Glomerular endothelial cell (primary cell): ENCODE measurements around the gene TTBK1. TPM values are rescaled to one million over a fixed set of nuclear protein-coding genes. Genes with fewer than 3 reads are reported as not detected.

Experiments used
- DNase-seq: peaks from one replicate; pipeline ENCODE4 v3.0.0-alpha.2; 2011; ENCODE audit warnings: low read depth, low spot score; ENCODE audit errors: extremely low read depth
- total RNA-seq: library from RNA; depleted of rRNA; stranded (reverse); fragments of >200 nt; gene quantifications from 2 replicates; pipeline ENCODE4 v1.2.3, GENCODE V29; 2015

Gene TTBK1
- total RNA-seq, 1 donor from 2014 or later: 0.06 TPM

GRCh38 chr6:43222418-43223059 is 20.7 kb upstream of the TTBK1 start:
- no peak for DNase-seq

GRCh38 chr6:43223175-43223574 is 20.1 kb upstream of the TTBK1 start:
- DNase-seq: no peak

GRCh38 chr6:43226192-43226851 is 17.0 kb upstream of the TTBK1 start:
- DNase-seq: no peak

GRCh38 chr6:43228951-43229802 is 14.1 kb upstream of the TTBK1 start, which contains the start of gene DNPH1:
Gene DNPH1, minus strand, starts transcription at chr6:43229481. Its CDS starts 25 bp downstream, at chr6:43229456.
- DNase-seq: no peak

- no peak for DNase-seq
These were observed 13.3 kb upstream of the TTBK1 start for GRCh38 chr6:43229803-43230620.

GRCh38 chr6:43231053-43231452 is 12.2 kb upstream of the TTBK1 start:
- DNase-seq: no peak

GRCh38 chr6:43231735-43232450 is 11.4 kb upstream of the TTBK1 start:
- no peak for DNase-seq

- DNase-seq: no peak
These were observed 7.4 kb upstream of the TTBK1 start for GRCh38 chr6:43235841-43236240.

GRCh38 chr6:43239054-43239453 is 4.2 kb upstream of the TTBK1 start:
- DNase-seq: no peak

GRCh38 chr6:43240950-43241349 is 2.3 kb upstream of the TTBK1 start:
- DNase-seq: no peak

- no peak for DNase-seq
These were observed 1.8 kb upstream of the TTBK1 start for GRCh38 chr6:43241446-43241845.

GRCh38 chr6:43243664-43244321 is 512 bp downstream of the TTBK1 start:
- DNase-seq: no peak

- DNase-seq: no peak
These were observed 3.2 kb downstream of the TTBK1 start for GRCh38 chr6:43246301-43247113.

- no peak for DNase-seq
These were observed 4.1 kb downstream of the TTBK1 start for GRCh38 chr6:43247114-43247999.

- no peak for DNase-seq
These were observed 4.8 kb downstream of the TTBK1 start for GRCh38 chr6:43248101-43248500.

- no peak for DNase-seq
These were observed 5.5 kb downstream of the TTBK1 start for GRCh38 chr6:43248791-43249190.

- DNase-seq: no peak
These were observed 7.7 kb downstream of the TTBK1 start for GRCh38 chr6:43250992-43251373.

GRCh38 chr6:43253401-43253800 is 10.1 kb downstream of the TTBK1 start:
- no peak for DNase-seq
